Activated CD8-positive, alpha-beta memory T cell treated with anti-CD3 and anti-CD28 coated beads, Interleukin-2, amount 50 U/mL, for 24 hours (primary cell): ENCODE data around the gene KCNH3.

ENCODE experiments used
- DNase-seq: peaks from one replicate; pipeline ENCODE4 v3.0.0-alpha.2; 2020; ENCODE audit errors: extremely low read depth

KCNH3 gene

GRCh38 chr12:49547090-49547690, 8.4 kb downstream of the KCNH3 start:
- no peak for DNase-seq

- DNase-seq: no peak
These were observed 9.6 kb downstream of the KCNH3 start for GRCh38 chr12:49548481-49548821.

GRCh38 chr12:49548822-49549648, 10.2 kb downstream of the KCNH3 start:
- no peak for DNase-seq

GRCh38 chr12:49549735-49550692, 11.2 kb downstream of the KCNH3 start:
- no peak for DNase-seq

GRCh38 chr12:49550693-49551252, 11.9 kb downstream of the KCNH3 start:
- no peak for DNase-seq

- no peak for DNase-seq
These were observed 13.2 kb downstream of the KCNH3 start for GRCh38 chr12:49552014-49552413.

GRCh38 chr12:49552425-49552824, 13.6 kb downstream of the KCNH3 start:
- DNase-seq: no peak

- no peak for DNase-seq
These were observed 14.1 kb downstream of the KCNH3 start for GRCh38 chr12:49552899-49553298.

- no peak for DNase-seq
These were observed 14.8 kb downstream of the KCNH3 start for GRCh38 chr12:49553512-49554088.

- DNase-seq: no peak
These were observed 15.4 kb downstream of the KCNH3 start for GRCh38 chr12:49554266-49554665.

- DNase-seq: no peak
These were observed 17.0 kb downstream of the KCNH3 start for GRCh38 chr12:49555631-49556390.

GRCh38 chr12:49556391-49557186, 17.8 kb downstream of the KCNH3 start:
- no peak for DNase-seq

- DNase-seq: no peak
These were observed 18.5 kb downstream of the KCNH3 start for GRCh38 chr12:49557187-49557916.

- no peak for DNase-seq
These were observed 19.0 kb downstream of the KCNH3 start for GRCh38 chr12:49557917-49558215.

GRCh38 chr12:49558526-49558925, 19.7 kb downstream of the KCNH3 start:
- DNase-seq: no peak

GRCh38 chr12:49559011-49559675, 20.3 kb downstream of the KCNH3 start:
- DNase-seq: no peak

- DNase-seq: no peak
These were observed 21.9 kb downstream of the KCNH3 start for GRCh38 chr12:49560695-49561094.

GRCh38 chr12:49562233-49562632, 23.4 kb downstream of the KCNH3 start:
- no peak for DNase-seq

GRCh38 chr12:49562831-49563230, 24.0 kb downstream of the KCNH3 start:
- no peak for DNase-seq
